WTC11 (cell line): ENCODE measurements around the gene F13B. TPM values are rescaled to one million over a fixed set of nuclear protein-coding genes. Genes with fewer than 3 reads are reported as not detected.

Experiments
- ATAC-seq: fragments of 200-7000 bp; cut with Tn5 transposase; 2 replicates; pipeline ENCODE4 v1.10.0; 2021; ENCODE audit warnings: mild to moderate bottlenecking, moderate library complexity
- CTCF ChIA-PET: fragments of 300-600 bp; sonication (Branson Sonifier 250); formaldehyde crosslinking; loops from one replicate; lab custom pipeline; 2021; ENCODE audit warnings: antibody characterized with exemption; lab: Charles Lee
- POLR2A ChIA-PET: fragments of 350-600 bp; sonication (Branson Sonifier 250); formaldehyde crosslinking; loops from one replicate; lab custom pipeline; 2021; ENCODE audit warnings: antibody characterized with exemption; lab: Charles Lee
- DNase-seq: peaks from one replicate; pipeline ENCODE4 v3.0.0; 2021; ENCODE audit warnings: low spot score
- H3K27ac Mint-ChIP-seq: 2 replicates; pipeline ENCODE4 v1.8.0; 2021; ENCODE audit warnings: mixed read lengths
- H3K27me3 Mint-ChIP-seq: 2 replicates; pipeline ENCODE4 v1.8.0; 2021; ENCODE audit warnings: low read depth, mild to moderate bottlenecking, moderate library complexity, mixed read lengths
- H3K36me3 Mint-ChIP-seq: 2 replicates; pipeline ENCODE4 v1.8.0; 2021; ENCODE audit warnings: mixed read lengths
- H3K4me1 Mint-ChIP-seq: 2 replicates; pipeline ENCODE4 v1.8.0; 2022; ENCODE audit warnings: mixed read lengths
- H3K4me3 Mint-ChIP-seq: 2 replicates; pipeline ENCODE4 v1.8.0; 2021; ENCODE audit warnings: mild to moderate bottlenecking, moderate library complexity, mixed read lengths
- H3K9me3 Mint-ChIP-seq: 2 replicates; pipeline ENCODE4 v1.8.0; 2021; ENCODE audit warnings: mixed read lengths
- AFF4 ChIP-seq: sonication (generic); formaldehyde crosslinking; IDR thresholded peaks from 2 replicates; pipeline ENCODE4 v1.8.1; 2023; ENCODE audit warnings: mild to moderate bottlenecking, missing genetic modification reagents, borderline replicate concordance
- ATF3 ChIP-seq: sonication (generic); formaldehyde crosslinking; conservative IDR thresholded peaks from 2 replicates; pipeline ENCODE4 v1.8.1; 2022; ENCODE audit warnings: mild to moderate bottlenecking, missing genetic modification reagents
- E2F1 ChIP-seq: sonication (generic); formaldehyde crosslinking; IDR thresholded peaks from 2 replicates; pipeline ENCODE4 v1.8.0; 2022; ENCODE audit warnings: mild to moderate bottlenecking, missing genetic modification reagents
- E2F4 ChIP-seq: sonication (generic); formaldehyde crosslinking; IDR thresholded peaks from 2 replicates; pipeline ENCODE4 v1.8.1; 2022; ENCODE audit warnings: low read depth, mild to moderate bottlenecking, moderate library complexity, missing genetic modification reagents, borderline replicate concordance
- ETV6 ChIP-seq: sonication (generic); formaldehyde crosslinking; IDR thresholded peaks from 2 replicates; pipeline ENCODE4 v1.8.1; 2022; ENCODE audit warnings: mild to moderate bottlenecking, missing genetic modification reagents
- KAT7 ChIP-seq: sonication (generic); formaldehyde crosslinking; IDR thresholded peaks from 2 replicates; pipeline ENCODE4 v1.8.1; 2023; ENCODE audit warnings: missing genetic modification reagents, mild to moderate bottlenecking, borderline replicate concordance
- MLX ChIP-seq: sonication (generic); formaldehyde crosslinking; IDR thresholded peaks from 2 replicates; pipeline ENCODE4 v1.8.1; 2023; ENCODE audit warnings: mild to moderate bottlenecking, missing genetic modification reagents, moderate library complexity
- MXD4 ChIP-seq: fragments of 250-450 bp; sonication (Bioruptor Pico); IDR thresholded peaks from 2 replicates; pipeline ENCODE4 v1.8.0; 2021; ENCODE audit warnings: mild to moderate bottlenecking, moderate library complexity, borderline replicate concordance
- NFATC4 ChIP-seq: fragments of 250-450 bp; sonication (Bioruptor Pico); IDR thresholded peaks from 2 replicates; pipeline ENCODE4 v1.9.0; 2021; ENCODE audit warnings: mild to moderate bottlenecking
- PRRX2 ChIP-seq: fragments of 250-450 bp; sonication (Bioruptor Pico); IDR thresholded peaks from 2 replicates; pipeline ENCODE4 v1.8.0; 2021; ENCODE audit warnings: mild to moderate bottlenecking
- USF2 ChIP-seq: sonication (generic); formaldehyde crosslinking; IDR thresholded peaks from 2 replicates; pipeline ENCODE4 v1.8.1; 2023; ENCODE audit warnings: mild to moderate bottlenecking, missing genetic modification reagents, moderate library complexity
- ZNF219 ChIP-seq: sonication (generic); formaldehyde crosslinking; IDR thresholded peaks from 2 replicates; pipeline ENCODE4 v1.8.0; 2023; ENCODE audit warnings: missing genetic modification reagents, mild to moderate bottlenecking, borderline replicate concordance
- ZNF232 ChIP-seq: sonication (generic); formaldehyde crosslinking; IDR thresholded peaks from 2 replicates; pipeline ENCODE4 v1.8.0; 2022; ENCODE audit warnings: mild to moderate bottlenecking, missing genetic modification reagents
- ZNF317 ChIP-seq: sonication (generic); formaldehyde crosslinking; IDR thresholded peaks from 2 replicates; pipeline ENCODE4 v1.8.1; 2023; ENCODE audit warnings: low read depth, mild to moderate bottlenecking, moderate library complexity, missing genetic modification reagents, borderline replicate concordance
- total RNA-seq: library from RNA; stranded (reverse); gene quantifications from 3 replicates; pipeline ENCODE4 v1.2.3, GENCODE V29; 2021

Gene F13B
- total RNA-seq, 1 experiment from 2014 or later: not detected

- Mint-ChIP-seq H3K4me1 (no peaks in the 10 kb centered on the region), H3K27me3 (no peaks in the 10 kb centered on the region), H3K4me3 (no peak overlapping the region), H3K27ac (no peak overlapping the region), H3K36me3 (no peaks in the 10 kb centered on the region), H3K9me3 (no peaks in the 10 kb centered on the region)
- POLR2A ChIA-PET: no interaction called here
- ATAC-seq (no peak), DNase-seq (no peak)
- CTCF ChIA-PET: interaction anchor here (1.1 kb wide), 1 partner anchor 339 kb away, joined by 3 read pairs; no protein-coding TSS in a partner anchor
- TF ChIP-seq ATF3 (CRISPR knock-in tag) (no peak), AFF4 (CRISPR knock-in tag) (no peak), MXD4 (CRISPR knock-in tag) (no peak), KAT7 (no peak), ZNF219 (no peak), ZNF317 (CRISPR knock-in tag) (no peak), ZNF232 (CRISPR knock-in tag) (no peak), ETV6 (CRISPR knock-in tag) (no peak), NFATC4 (CRISPR knock-in tag) (no peak), USF2 (CRISPR knock-in tag) (no peak), E2F1 (CRISPR knock-in tag) (no peak)
Observed at GRCh38 chr1:197062692-197063091, 4.4 kb downstream of the F13B start.

- POLR2A ChIA-PET: no interaction called here
- Mint-ChIP-seq H3K9me3 (peaks cover 11% of the 10 kb centered on the region), H3K36me3 (no peaks in the 10 kb centered on the region), H3K27me3 (no peaks in the 10 kb centered on the region), H3K4me3 (no peak overlapping the region), H3K4me1 (no peaks in the 10 kb centered on the region), H3K27ac (no peak overlapping the region)
- DNase-seq (no peak), ATAC-seq (no peak)
- TF ChIP-seq ATF3 (CRISPR knock-in tag): no peak
- TF ChIP-seq MLX: no peak
- CTCF ChIA-PET: no interaction called here
Observed at GRCh38 chr1:197049100-197049499, 18.0 kb downstream of the F13B start.

GRCh38 chr1:197042676-197043341 lies 24.3 kb downstream of the F13B start:
- Mint-ChIP-seq H3K27ac (no peak overlapping the region), H3K4me3 (no peak overlapping the region), H3K9me3 (0 out of 2 replicates have a peak, but pooled peaks cover 3% of the 10 kb centered on the region), H3K36me3 (no peaks in the 10 kb centered on the region), H3K4me1 (no peaks in the 10 kb centered on the region), H3K27me3 (no peaks in the 10 kb centered on the region)
- no peak for ATAC-seq
- TF ChIP-seq PRRX2 (CRISPR knock-in tag) (no peak), E2F4 (CRISPR knock-in tag) (no peak)
- no peak for DNase-seq
- POLR2A ChIA-PET: no interaction called here
- CTCF ChIA-PET: no interaction called here
